ENCODE results near the gene AKNA. TPM values are rescaled to one million over a fixed set of nuclear protein-coding genes. Genes with fewer than 3 reads are reported as not detected.

AKNA gene, protein sequence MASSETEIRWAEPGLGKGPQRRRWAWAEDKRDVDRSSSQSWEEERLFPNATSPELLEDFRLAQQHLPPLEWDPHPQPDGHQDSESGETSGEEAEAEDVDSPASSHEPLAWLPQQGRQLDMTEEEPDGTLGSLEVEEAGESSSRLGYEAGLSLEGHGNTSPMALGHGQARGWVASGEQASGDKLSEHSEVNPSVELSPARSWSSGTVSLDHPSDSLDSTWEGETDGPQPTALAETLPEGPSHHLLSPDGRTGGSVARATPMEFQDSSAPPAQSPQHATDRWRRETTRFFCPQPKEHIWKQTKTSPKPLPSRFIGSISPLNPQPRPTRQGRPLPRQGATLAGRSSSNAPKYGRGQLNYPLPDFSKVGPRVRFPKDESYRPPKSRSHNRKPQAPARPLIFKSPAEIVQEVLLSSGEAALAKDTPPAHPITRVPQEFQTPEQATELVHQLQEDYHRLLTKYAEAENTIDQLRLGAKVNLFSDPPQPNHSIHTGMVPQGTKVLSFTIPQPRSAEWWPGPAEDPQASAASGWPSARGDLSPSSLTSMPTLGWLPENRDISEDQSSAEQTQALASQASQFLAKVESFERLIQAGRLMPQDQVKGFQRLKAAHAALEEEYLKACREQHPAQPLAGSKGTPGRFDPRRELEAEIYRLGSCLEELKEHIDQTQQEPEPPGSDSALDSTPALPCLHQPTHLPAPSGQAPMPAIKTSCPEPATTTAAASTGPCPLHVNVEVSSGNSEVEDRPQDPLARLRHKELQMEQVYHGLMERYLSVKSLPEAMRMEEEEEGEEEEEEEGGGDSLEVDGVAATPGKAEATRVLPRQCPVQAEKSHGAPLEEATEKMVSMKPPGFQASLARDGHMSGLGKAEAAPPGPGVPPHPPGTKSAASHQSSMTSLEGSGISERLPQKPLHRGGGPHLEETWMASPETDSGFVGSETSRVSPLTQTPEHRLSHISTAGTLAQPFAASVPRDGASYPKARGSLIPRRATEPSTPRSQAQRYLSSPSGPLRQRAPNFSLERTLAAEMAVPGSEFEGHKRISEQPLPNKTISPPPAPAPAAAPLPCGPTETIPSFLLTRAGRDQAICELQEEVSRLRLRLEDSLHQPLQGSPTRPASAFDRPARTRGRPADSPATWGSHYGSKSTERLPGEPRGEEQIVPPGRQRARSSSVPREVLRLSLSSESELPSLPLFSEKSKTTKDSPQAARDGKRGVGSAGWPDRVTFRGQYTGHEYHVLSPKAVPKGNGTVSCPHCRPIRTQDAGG (N-terminal part only)
- 0.17 and 0.39 TPM in 2 replicates for polyA plus RNA-seq

DNA sequence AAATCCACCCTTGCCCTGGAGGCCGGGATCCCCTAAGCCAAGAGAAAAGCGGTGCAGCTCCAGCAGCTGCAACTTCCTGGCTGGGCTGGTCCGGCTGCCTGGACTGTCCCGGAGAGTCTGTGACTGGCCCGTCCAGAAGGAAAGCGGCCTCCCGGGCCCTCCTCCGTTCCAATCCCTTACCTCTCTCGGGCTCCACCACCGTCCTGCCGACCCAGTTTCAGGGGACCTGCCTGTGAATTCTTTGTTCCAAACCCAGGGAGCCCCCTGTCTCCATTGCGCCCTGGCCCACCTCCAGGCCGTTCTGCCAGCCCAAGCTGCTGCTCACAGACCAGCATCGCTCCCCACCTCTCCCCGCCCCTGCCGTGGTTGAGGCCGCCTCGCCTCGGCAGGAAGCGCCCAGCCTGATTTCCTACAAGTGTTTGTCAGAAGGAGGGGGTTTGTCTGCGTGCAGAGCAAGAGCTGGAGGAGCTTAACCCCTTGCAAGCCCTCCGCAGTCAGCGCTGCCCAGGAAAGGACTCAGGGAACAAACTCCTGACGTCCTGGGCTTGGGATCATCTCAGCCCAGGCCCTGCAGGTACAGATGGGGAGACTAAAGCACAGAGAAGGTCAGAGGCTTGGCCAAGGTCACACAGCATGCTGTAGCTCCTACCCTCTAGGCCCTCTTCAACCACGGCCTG lies at the start of gene AKNA:
Gene AKNA (minus strand): TSS at position 303 of the 677 bp plus-strand sequence. CDS start 6,649 bp downstream, outside the sequence.

GRCh38 chr9:114329625-114330022 lies 58.2 kb downstream of the AKNA start, which contains the start of gene ORM2:
TSS of gene ORM2 (plus strand) at chr9:114329869. CDS start at chr9:114329905, 36 bp downstream.

GRCh38 chr9:114322831-114323531 lies 64.8 kb downstream of the AKNA start, which contains the start of gene ORM1:
TSS of gene ORM1 (plus strand) at chr9:114323098. CDS start at chr9:114323134, 36 bp downstream.

Other genes starting within 250 kb of the AKNA start
- 1.8 and 2.9 TPM in 2 replicates for gene COL27A1, start 232.4 kb downstream of the AKNA start, polyA plus RNA-seq
- gene ORM1, start 64.9 kb downstream of the AKNA start, polyA plus RNA-seq, result 1.4 and 3.5 TPM in 2 replicates
- not detected in 2 replicates for gene ORM2, start 58.1 kb downstream of the AKNA start, polyA plus RNA-seq
- gene WHRN, start 117.5 kb upstream of the AKNA start, polyA plus RNA-seq, result 2.0 TPM in 1 of 2 replicates, not detected in the other
- 294 and 397 TPM in 2 replicates for gene ATP6V1G1, start 199.8 kb upstream of the AKNA start, polyA plus RNA-seq
- gene TMEM268, start 223.3 kb upstream of the AKNA start, polyA plus RNA-seq, result 2.7 and 7.1 TPM in 2 replicates

Measured in Purkinje cell (primary cell).